ENCODE data around the gene CRAMP1.

DNA sequence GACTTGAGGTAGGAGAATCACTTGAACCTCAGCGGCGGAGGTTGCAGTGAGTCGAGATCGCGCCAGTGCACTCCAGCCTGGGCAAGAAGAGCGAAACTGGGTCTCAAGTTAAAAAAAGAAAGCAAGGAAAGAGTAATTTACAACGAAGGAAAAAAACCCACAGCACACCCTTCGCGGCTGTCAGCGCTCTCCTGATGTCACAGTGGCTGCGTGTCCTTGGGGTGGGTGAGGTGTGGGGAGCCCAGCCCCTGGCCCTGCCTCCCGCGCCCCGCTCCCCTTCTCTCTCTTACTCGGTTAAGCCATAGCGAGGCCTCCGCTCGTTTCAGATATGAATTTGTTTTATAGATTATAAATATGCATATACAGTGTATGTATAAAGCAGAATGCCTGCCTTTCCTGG is 65.2 kb downstream of the CRAMP1 start:
- TF ChIP-seq, protein P1, sequence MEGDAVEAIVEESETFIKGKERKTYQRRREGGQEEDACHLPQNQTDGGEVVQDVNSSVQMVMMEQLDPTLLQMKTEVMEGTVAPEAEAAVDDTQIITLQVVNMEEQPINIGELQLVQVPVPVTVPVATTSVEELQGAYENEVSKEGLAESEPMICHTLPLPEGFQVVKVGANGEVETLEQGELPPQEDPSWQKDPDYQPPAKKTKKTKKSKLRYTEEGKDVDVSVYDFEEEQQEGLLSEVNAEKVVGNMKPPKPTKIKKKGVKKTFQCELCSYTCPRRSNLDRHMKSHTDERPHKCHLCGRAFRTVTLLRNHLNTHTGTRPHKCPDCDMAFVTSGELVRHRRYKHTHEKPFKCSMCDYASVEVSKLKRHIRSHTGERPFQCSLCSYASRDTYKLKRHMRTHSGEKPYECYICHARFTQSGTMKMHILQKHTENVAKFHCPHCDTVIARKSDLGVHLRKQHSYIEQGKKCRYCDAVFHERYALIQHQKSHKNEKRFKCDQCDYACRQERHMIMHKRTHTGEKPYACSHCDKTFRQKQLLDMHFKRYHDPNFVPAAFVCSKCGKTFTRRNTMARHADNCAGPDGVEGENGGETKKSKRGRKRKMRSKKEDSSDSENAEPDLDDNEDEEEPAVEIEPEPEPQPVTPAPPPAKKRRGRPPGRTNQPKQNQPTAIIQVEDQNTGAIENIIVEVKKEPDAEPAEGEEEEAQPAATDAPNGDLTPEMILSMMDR (IDR thresholded peaks at IDR 0.05): no peak
- TF ChIP-seq POLR2A (IDR thresholded peaks at IDR 0.05): no peak
